Natural killer cell treated with Interleukin-12 subunit alpha and Interleukin-12 subunit beta and Interleukin-15 and Interleukin-18, amount 100 ng/mL, for 72 hours (primary cell): ENCODE measurements around the gene CIROP. TPM values are rescaled to one million over a fixed set of nuclear protein-coding genes. Genes with fewer than 3 reads are reported as not detected.

ENCODE experiments used
- ATAC-seq, 2 donors: fragments of 150-1000 bp; cut with Tn5 transposase in 1 of 2; sonication (Bioruptor Pico), chemical (Tn5 transposase) in 1 of 2; 2 replicates each; pipeline ENCODE4 v1.10.0; 2021
- DNase-seq: peaks from one replicate; pipeline ENCODE4 v3.0.0; 2022; ENCODE audit warnings: low spot score
- H3K27ac Mint-ChIP-seq, 2 donors: 1 replicate in 1 of 2; 2 replicates in 1 of 2; pipeline ENCODE4 v1.8.0; 2022; ENCODE audit warnings: mixed read lengths in 2 of 2, mild to moderate bottlenecking in 1 of 2, moderate library complexity in 1 of 2
- H3K27me3 Mint-ChIP-seq, 2 donors: 1 replicate in 1 of 2; 2 replicates in 1 of 2; pipeline ENCODE4 v1.8.0; 2022; ENCODE audit warnings: mixed read lengths in 2 of 2
- H3K36me3 Mint-ChIP-seq: one replicate; pipeline ENCODE4 v1.8.0; 2022; ENCODE audit warnings: mixed read lengths
- H3K4me1 Mint-ChIP-seq, 2 donors: 1 replicate in 1 of 2; 2 replicates in 1 of 2; pipeline ENCODE4 v1.8.0; 2022; ENCODE audit warnings: low read depth in 2 of 2, mixed read lengths in 2 of 2, mild to moderate bottlenecking in 1 of 2
- H3K4me3 Mint-ChIP-seq: one replicate; pipeline ENCODE4 v1.8.0; 2022; ENCODE audit warnings: mixed read lengths
- H3K9me3 Mint-ChIP-seq: 2 replicates; pipeline ENCODE4 v1.8.0; 2022; ENCODE audit warnings: mixed read lengths
- total RNA-seq, 2 donors: library from RNA; stranded (reverse); gene quantifications; one replicate each; pipeline ENCODE4 v1.2.3, GENCODE V29; 2022

CIROP gene
- total RNA-seq, 2 donors from 2014 or later = not detected

DNA sequence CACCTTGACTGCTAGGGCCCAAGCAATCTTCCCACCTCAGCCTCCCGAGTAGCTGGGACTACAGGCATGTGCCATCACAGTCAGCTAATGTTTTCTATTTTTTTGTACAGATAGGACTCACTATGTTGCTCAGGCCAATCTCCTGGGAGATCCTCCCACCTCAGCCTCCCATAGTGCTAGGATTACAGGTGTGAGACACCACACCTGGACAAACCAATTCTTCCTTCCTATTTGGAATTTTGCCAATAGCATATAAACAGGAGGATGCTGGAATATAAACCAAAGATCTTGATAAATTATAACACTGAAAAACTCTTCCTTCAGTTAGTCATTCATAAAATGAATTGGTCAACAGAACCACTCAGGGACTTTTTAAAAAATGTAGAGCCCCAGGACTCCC, 18.2 kb downstream of the CIROP start:
- H3K4me1 Mint-ChIP-seq = peaks cover 17 to 20% of the 10 kb centered on the region in 2 donors
- DNase-seq (no peak), ATAC-seq (no peak)
- no peak overlapping the region for H3K4me3 Mint-ChIP-seq
- H3K27me3 Mint-ChIP-seq = no peaks in the 10 kb centered on the region
- H3K27ac Mint-ChIP-seq = peak overlapping the region; percentile 23 to 51
- no peaks in the 10 kb centered on the region for H3K9me3 Mint-ChIP-seq
- H3K36me3 Mint-ChIP-seq = peaks cover 22% of the 10 kb centered on the region

- Mint-ChIP-seq H3K9me3 (no peaks in the 10 kb centered on the region), H3K36me3 (peaks cover 33% of the 10 kb centered on the region), H3K4me1 (peaks cover 17 to 20% of the 10 kb centered on the region in 2 donors), H3K4me3 (no peak overlapping the region), H3K27me3 (no peaks in the 10 kb centered on the region), H3K27ac (peak overlapping the region in 1 of 2 donors; percentile 51)
- no peak for DNase-seq
- no peak for ATAC-seq
These were observed 19.3 kb downstream of the CIROP start for GRCh38 chr14:23085458-23085857.

DNA sequence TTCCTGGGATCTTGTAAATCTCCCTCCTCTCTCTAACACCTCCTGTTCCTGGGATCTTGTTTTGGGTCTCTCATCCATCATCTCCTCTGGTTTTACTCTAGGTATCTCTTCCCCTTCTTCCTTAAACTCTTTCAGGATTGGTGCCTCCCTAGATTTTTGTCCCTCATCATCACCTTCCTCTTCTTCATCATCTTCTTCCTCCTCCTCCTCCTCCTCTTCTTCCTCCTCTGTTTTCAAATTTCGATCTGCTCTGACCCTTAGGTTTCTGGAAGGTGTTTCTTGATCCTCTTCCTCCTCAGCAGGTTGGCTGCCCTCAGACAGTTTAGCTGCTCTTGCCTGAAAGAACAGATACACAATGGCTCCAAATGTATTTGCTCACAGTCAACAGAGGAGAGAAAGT, 24.3 kb downstream of the CIROP start:
- ATAC-seq (no peak), DNase-seq (no peak)
- Mint-ChIP-seq H3K36me3 (peaks cover 21% of the 10 kb centered on the region), H3K9me3 (no peaks in the 10 kb centered on the region), H3K27me3 (no peaks in the 10 kb centered on the region), H3K4me3 (no peak overlapping the region), H3K4me1 (peaks cover 3 to 6% of the 10 kb centered on the region in 2 donors), H3K27ac (peak overlapping the region in 1 of 2 donors; percentile 6)

- no peaks in the 10 kb centered on the region for H3K9me3 Mint-ChIP-seq
- H3K27ac Mint-ChIP-seq = peak overlapping the region in 1 of 2 donors; percentile 16
- DNase-seq (no peak), ATAC-seq (no peak)
- no peaks in the 10 kb centered on the region for H3K27me3 Mint-ChIP-seq
- peaks cover 0 to 4% of the 10 kb centered on the region in 2 donors for H3K4me1 Mint-ChIP-seq
- no peak overlapping the region for H3K4me3 Mint-ChIP-seq
- peaks cover 18% of the 10 kb centered on the region for H3K36me3 Mint-ChIP-seq
These were observed 25.1 kb downstream of the CIROP start for GRCh38 chr14:23079716-23080115.

DNA sequence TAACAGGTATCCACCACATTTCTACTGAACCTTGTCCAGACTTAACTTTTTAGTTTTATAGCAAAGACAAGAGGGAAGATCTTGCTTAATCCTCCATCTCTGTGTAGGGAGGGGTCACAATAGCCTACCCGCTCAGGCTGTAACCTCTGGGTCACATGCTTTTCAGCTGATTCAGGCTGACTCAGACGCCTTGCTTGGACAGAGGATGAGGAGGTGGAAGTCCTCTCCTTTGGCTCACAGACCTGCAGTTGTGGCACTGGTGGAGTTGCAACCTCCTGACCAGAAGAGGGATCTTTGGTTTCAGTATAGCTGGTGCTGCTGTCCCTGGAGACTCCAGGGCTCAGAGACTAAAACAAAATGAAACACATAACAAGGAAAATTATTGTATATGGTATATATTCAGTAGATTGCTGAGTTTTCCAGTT, 26.1 kb downstream of the CIROP start:
- Mint-ChIP-seq H3K9me3 (no peaks in the 10 kb centered on the region), H3K36me3 (peaks cover 18% of the 10 kb centered on the region), H3K27me3 (no peaks in the 10 kb centered on the region), H3K4me3 (no peak overlapping the region), H3K4me1 (peaks cover 0 to 2% of the 10 kb centered on the region in 2 donors), H3K27ac (peak overlapping the region in 1 of 2 donors; percentile 42)
- ATAC-seq = peak; percentile 20 to 68
- DNase-seq = no peak

DNA sequence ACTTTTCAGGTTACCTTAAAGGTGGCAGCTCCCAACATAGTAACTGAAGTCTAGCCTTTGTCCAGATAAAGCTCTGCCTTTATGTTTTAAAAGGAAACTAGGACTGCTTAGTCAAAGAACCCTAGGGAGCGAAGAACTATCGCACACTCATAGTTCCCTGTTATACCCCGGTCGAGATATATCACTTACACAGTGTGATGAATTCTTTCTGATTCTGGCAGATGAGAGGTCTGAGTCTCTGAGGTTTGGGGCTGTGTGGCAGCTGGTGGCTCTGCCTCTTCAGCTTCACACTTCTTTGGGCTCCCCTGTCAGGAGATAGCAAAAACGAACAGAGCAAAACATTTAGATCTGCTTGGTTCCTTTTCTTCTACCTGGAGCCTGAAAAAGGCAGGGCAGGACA, 26.8 kb downstream of the CIROP start:
- Mint-ChIP-seq H3K4me1 (peaks cover 0 to 2% of the 10 kb centered on the region in 2 donors), H3K27ac (no peak overlapping the region), H3K36me3 (peaks cover 18% of the 10 kb centered on the region), H3K4me3 (no peak overlapping the region), H3K9me3 (no peaks in the 10 kb centered on the region), H3K27me3 (no peaks in the 10 kb centered on the region)
- DNase-seq (no peak), ATAC-seq (no peak)

DNA sequence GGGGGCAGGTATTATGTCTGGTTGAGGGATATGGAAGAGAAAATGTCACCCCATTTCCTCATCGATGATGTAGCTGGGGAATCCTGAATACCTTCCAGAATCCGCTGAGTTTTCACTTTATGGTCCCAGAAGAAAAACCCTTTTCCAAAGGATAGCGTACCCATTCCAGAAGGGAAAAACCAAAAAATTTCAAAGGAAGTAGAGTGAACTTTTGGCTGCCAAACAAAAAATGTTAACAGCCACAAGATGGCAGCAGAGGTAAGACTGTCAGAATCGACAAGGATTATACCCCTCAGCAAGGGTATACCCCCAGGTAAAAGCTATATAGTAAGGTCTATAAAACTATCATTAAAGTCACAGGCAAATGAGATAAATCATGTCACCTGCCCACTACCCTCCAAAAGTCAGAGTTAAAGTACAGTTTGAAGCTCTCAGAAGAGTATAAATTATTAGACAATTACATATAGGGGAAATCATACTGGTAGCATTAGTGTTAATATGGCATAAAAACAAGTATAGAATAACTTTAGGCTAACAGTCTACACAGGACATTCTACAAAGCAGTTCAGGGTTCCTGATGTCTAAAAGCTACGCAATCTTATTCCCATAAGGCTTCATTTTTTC, 27.9 kb downstream of the CIROP start:
- Mint-ChIP-seq H3K27me3 (no peaks in the 10 kb centered on the region), H3K4me3 (no peak overlapping the region), H3K9me3 (no peaks in the 10 kb centered on the region), H3K4me1 (peaks cover 6 to 7% of the 10 kb centered on the region in 2 donors), H3K27ac (no peak overlapping the region), H3K36me3 (peaks cover 18% of the 10 kb centered on the region)
- ATAC-seq = no peak
- no peak for DNase-seq

GRCh38 chr14:23074906-23075305, 29.9 kb downstream of the CIROP start:
- Mint-ChIP-seq H3K27ac (no peak overlapping the region), H3K36me3 (peaks cover 6% of the 10 kb centered on the region), H3K4me1 (peaks cover 22 to 23% of the 10 kb centered on the region in 2 donors), H3K27me3 (no peaks in the 10 kb centered on the region), H3K4me3 (no peak overlapping the region), H3K9me3 (no peaks in the 10 kb centered on the region)
- DNase-seq (no peak), ATAC-seq (no peak)

GRCh38 chr14:23071921-23072539, 32.8 kb downstream of the CIROP start:
- H3K27ac Mint-ChIP-seq = peak overlapping the region; percentile 85 to 98
- DNase-seq (no peak), ATAC-seq (no peak)
- H3K36me3 Mint-ChIP-seq = peaks cover 6% of the 10 kb centered on the region
- peaks cover 29 to 30% of the 10 kb centered on the region in 2 donors for H3K4me1 Mint-ChIP-seq
- H3K9me3 Mint-ChIP-seq = no peaks in the 10 kb centered on the region
- peak overlapping the region; percentile 97 for H3K4me3 Mint-ChIP-seq
- no peaks in the 10 kb centered on the region for H3K27me3 Mint-ChIP-seq

- DNase-seq (peak; percentile 85), ATAC-seq (peak; percentile 93 to 94)
- no peaks in the 10 kb centered on the region for H3K9me3 Mint-ChIP-seq
- H3K4me3 Mint-ChIP-seq = peak overlapping the region; percentile 97
- peaks cover 6% of the 10 kb centered on the region for H3K36me3 Mint-ChIP-seq
- peaks cover 29 to 30% of the 10 kb centered on the region in 2 donors for H3K4me1 Mint-ChIP-seq
- H3K27me3 Mint-ChIP-seq = no peaks in the 10 kb centered on the region
- peak overlapping the region; percentile 85 to 98 for H3K27ac Mint-ChIP-seq
These were observed 33.4 kb downstream of the CIROP start for GRCh38 chr14:23071244-23071920.

GRCh38 chr14:23070262-23071129, 34.3 kb downstream of the CIROP start:
- no peaks in the 10 kb centered on the region for H3K27me3 Mint-ChIP-seq
- ATAC-seq (no peak), DNase-seq (no peak)
- H3K9me3 Mint-ChIP-seq = no peaks in the 10 kb centered on the region
- peak overlapping the region; percentile 97 for H3K4me3 Mint-ChIP-seq
- H3K4me1 Mint-ChIP-seq = peaks cover 33 to 37% of the 10 kb centered on the region in 2 donors
- H3K36me3 Mint-ChIP-seq = peaks cover 13% of the 10 kb centered on the region
- peak overlapping the region; percentile 85 to 98 for H3K27ac Mint-ChIP-seq

GRCh38 chr14:23069413-23069806, 35.4 kb downstream of the CIROP start:
- Mint-ChIP-seq H3K36me3 (peaks cover 14% of the 10 kb centered on the region), H3K27ac (peak overlapping the region in 1 of 2 donors; percentile 57), H3K4me3 (peak overlapping the region; percentile 66)

GRCh38 chr14:23068789-23069412, 35.9 kb downstream of the CIROP start:
- Mint-ChIP-seq H3K27me3 (no peaks in the 10 kb centered on the region), H3K4me3 (peak overlapping the region; percentile 66), H3K9me3 (no peaks in the 10 kb centered on the region), H3K4me1 (peaks cover 33 to 37% of the 10 kb centered on the region in 2 donors), H3K27ac (peak overlapping the region; percentile 57 to 72), H3K36me3 (peaks cover 14% of the 10 kb centered on the region)
- DNase-seq = peak; percentile 74
- peak; percentile 82 to 85 for ATAC-seq

More at GRCh38 chr14:23069413-23069806, 35.4 kb downstream of the CIROP start:
- H3K27me3 Mint-ChIP-seq = no peaks in the 10 kb centered on the region
- ATAC-seq (no peak), DNase-seq (no peak)
- no peaks in the 10 kb centered on the region for H3K9me3 Mint-ChIP-seq
- peaks cover 33 to 37% of the 10 kb centered on the region in 2 donors for H3K4me1 Mint-ChIP-seq
